H1 (cell line): ENCODE measurements around the gene DGAT2. TPM values are rescaled to one million over a fixed set of nuclear protein-coding genes. Genes with fewer than 3 reads are reported as not detected.

Experiments used
- CTCF ChIA-PET: fragments of 300-600 bp; sonication (Branson Sonifier 250); formaldehyde crosslinking; loops from one replicate; lab custom pipeline; 2021; ENCODE audit not compliant: partially characterized antibody; lab: Charles Lee
- POLR2A ChIA-PET: fragments of 300-600 bp; sonication (Branson Sonifier 250); formaldehyde crosslinking; loops from one replicate; lab custom pipeline; 2021; ENCODE audit warnings: inconsistent platforms; ENCODE audit not compliant: partially characterized antibody; lab: Charles Lee
- DNase-seq, 2 experiments: peaks; one replicate each; pipeline versions ENCODE4 v3.0.0 to v3.0.0-alpha.2; 2010 to 2022; ENCODE audit warnings: low spot score in 2 of 2, low read depth in 1 of 2, mixed read lengths in 1 of 2
- FAIRE-seq: peaks from 2 replicates; lab custom pipeline; 2011; peaks lifted over from hg19 to GRCh38; lab: Jason Lieb, UNC
- H2AFZ ChIP-seq: 2 replicates; pipeline ENCODE4 v1.8.1; 2012; ENCODE audit warnings: low read length, inconsistent platforms
- H2AK5ac ChIP-seq: 2 replicates; pipeline ENCODE4 v1.6.1; 2013; ENCODE audit warnings: low read depth, low read length
- H2BK120ac ChIP-seq: replicated peaks from 2 replicates; pipeline ENCODE3; 2013; ENCODE audit warnings: low read depth, low read length, inconsistent platforms
- H2BK12ac ChIP-seq: 2 replicates; pipeline ENCODE4 v1.6.1; 2013; ENCODE audit warnings: low read depth, low read length
- H2BK15ac ChIP-seq: 2 replicates; pipeline ENCODE4 v1.6.1; 2013; ENCODE audit warnings: low read length
- H2BK20ac ChIP-seq: 2 replicates; pipeline ENCODE4 v1.6.1; 2013; ENCODE audit warnings: low read length
- H2BK5ac ChIP-seq: 2 replicates; pipeline ENCODE4 v1.6.1; 2013; ENCODE audit warnings: low read depth, low read length
- H3K14ac ChIP-seq: 2 replicates; pipeline ENCODE4 v1.6.1; 2013; ENCODE audit warnings: inconsistent platforms; ENCODE audit not compliant: insufficient read length
- H3K18ac ChIP-seq: 2 replicates; pipeline ENCODE4 v1.6.1; 2013; ENCODE audit warnings: low read length; ENCODE audit errors: extremely low read depth
- H3K23ac ChIP-seq: 2 replicates; pipeline ENCODE4 v1.6.1; 2013; ENCODE audit warnings: inconsistent platforms; ENCODE audit not compliant: insufficient read length
- H3K23me2 ChIP-seq: 2 replicates; pipeline ENCODE4 v1.6.1; 2013; ENCODE audit warnings: low read depth, low read length
- H3K27ac ChIP-seq: 2 replicates; pipeline ENCODE4 v1.6.1; 2011; ENCODE audit warnings: low read depth, low read length, inconsistent platforms
- H3K27me3 ChIP-seq, 4 experiments: replicated peaks in 1 of 4; 1 replicate in 1 of 4; 2 replicates in 3 of 4; pipeline versions ENCODE4 v1.6.1 to v1.8.1; 2011 to 2013; ENCODE audit warnings: low read length in 3 of 4, mild to moderate bottlenecking in 3 of 4, inconsistent platforms in 2 of 4, mixed read lengths in 2 of 4, moderate library complexity in 1 of 4; ENCODE audit not compliant: control insufficient read depth in 3 of 4, insufficient read depth in 3 of 4; ENCODE audit errors: extremely low read depth in 1 of 4
- H3K36me3 ChIP-seq, 4 experiments: 2 replicates each; pipeline versions ENCODE4 v1.6.1 to v1.8.1; 2011 to 2013; ENCODE audit warnings: mild to moderate bottlenecking in 4 of 4, low read length in 3 of 4, moderate library complexity in 2 of 4, control low read depth in 1 of 4, inconsistent platforms in 1 of 4; ENCODE audit not compliant: insufficient read depth in 4 of 4, control insufficient read depth in 2 of 4
- H3K4ac ChIP-seq: replicated peaks from 2 replicates; pipeline ENCODE3; 2013; ENCODE audit warnings: low read length, low read depth, mixed read lengths, inconsistent platforms; ENCODE audit not compliant: insufficient read length
- H3K4me1 ChIP-seq, 4 experiments: replicated peaks in 1 of 4; 1 replicate in 1 of 4; 2 replicates in 3 of 4; pipeline versions ENCODE4 v1.6.1 to v1.8.1; 2011 to 2013; ENCODE audit warnings: low read length in 3 of 4, inconsistent platforms in 2 of 4, mixed read lengths in 1 of 4; ENCODE audit not compliant: insufficient read depth in 4 of 4, control insufficient read depth in 3 of 4
- H3K4me2 ChIP-seq, 2 experiments: 2 replicates each; pipeline versions ENCODE4 v1.6.1 to v1.8.1; 2011 to 2013; ENCODE audit warnings: low read depth in 2 of 2, low read length in 2 of 2, control low read depth in 1 of 2, inconsistent platforms in 1 of 2, mild to moderate bottlenecking in 1 of 2; ENCODE audit not compliant: insufficient read depth in 1 of 2
- H3K4me3 ChIP-seq, 4 experiments: fragments of 200-600, 300-600 bp in 1 of 4; sonication (generic), shearing (Covaris generic), sonication (Bioruptor Twin) in 1 of 4; 2 replicates each; pipeline versions ENCODE4 v1.5.1 to v1.8.1; 2011 to 2016; ENCODE audit warnings: low read length in 4 of 4, low read depth in 3 of 4, control low read depth in 2 of 4, inconsistent platforms in 2 of 4, mild to moderate bottlenecking in 2 of 4, mixed read lengths in 1 of 4, moderate library complexity in 1 of 4; ENCODE audit not compliant: insufficient read depth in 2 of 4; ENCODE audit errors: extremely low read depth in 1 of 4
- H3K56ac ChIP-seq: replicated peaks from 2 replicates; pipeline ENCODE3; 2013; ENCODE audit warnings: low read depth, mild to moderate bottlenecking, mixed read lengths, low read length, inconsistent platforms; ENCODE audit not compliant: insufficient read length
- H3K79me1 ChIP-seq: 2 replicates; pipeline ENCODE4 v1.6.1; 2013; ENCODE audit warnings: low read depth, low read length, control low read depth
- H3K79me2 ChIP-seq, 2 experiments: 2 replicates each; pipeline versions ENCODE4 v1.6.1 to v1.8.1; 2012 to 2013; ENCODE audit warnings: low read length in 2 of 2, mild to moderate bottlenecking in 2 of 2, inconsistent platforms in 1 of 2; ENCODE audit not compliant: insufficient read depth in 2 of 2, control insufficient read depth in 1 of 2
- H3K9ac ChIP-seq, 4 experiments: replicated peaks in 1 of 4; 1 replicate in 1 of 4; 2 replicates in 3 of 4; pipeline versions ENCODE4 v1.6.1 to v1.8.1; 2011 to 2013; ENCODE audit warnings: low read depth in 3 of 4, low read length in 3 of 4, control low read depth in 2 of 4, mild to moderate bottlenecking in 2 of 4, moderate library complexity in 2 of 4, inconsistent platforms in 1 of 4; ENCODE audit errors: extremely low read depth in 1 of 4
- H3K9me3 ChIP-seq, 2 experiments: 2 replicates each; pipeline versions ENCODE4 v1.6.1 to v1.8.1; 2012 to 2013; ENCODE audit warnings: mild to moderate bottlenecking in 2 of 2, moderate library complexity in 2 of 2, control low read depth in 1 of 2, inconsistent platforms in 1 of 2, low read depth in 1 of 2, low read length in 1 of 2, mixed read lengths in 1 of 2; ENCODE audit not compliant: insufficient read depth in 2 of 2
- H4K20me1 ChIP-seq, 2 experiments: replicated peaks in 1 of 2; 2 replicates each; pipeline versions ENCODE3 to v1.8.1; 2011 to 2013; ENCODE audit warnings: inconsistent platforms in 2 of 2, low read length in 2 of 2, mild to moderate bottlenecking in 1 of 2; ENCODE audit not compliant: insufficient read depth in 2 of 2, control insufficient read depth in 1 of 2
- H4K5ac ChIP-seq: 2 replicates; pipeline ENCODE4 v1.6.1; 2013; ENCODE audit warnings: low read length, low read depth, mixed read lengths, inconsistent platforms; ENCODE audit not compliant: insufficient read length
- H4K8ac ChIP-seq: 2 replicates; pipeline ENCODE4 v1.8.0; 2013; ENCODE audit warnings: mild to moderate bottlenecking, moderate library complexity, low read length, inconsistent platforms; ENCODE audit not compliant: insufficient read depth; ENCODE audit errors: extremely low read depth
- H4K91ac ChIP-seq: replicated peaks from 2 replicates; pipeline ENCODE3; 2013; ENCODE audit warnings: low read length, mixed read lengths, inconsistent platforms; ENCODE audit not compliant: insufficient read length
- CBX5 ChIP-seq: fragments of 300-800, 300-1000 bp; sonication (generic); IDR thresholded peaks from 2 replicates; pipeline ENCODE4 v1.7.1; 2016; ENCODE audit warnings: antibody characterized with exemption, low read length, low read depth
- CTBP2 ChIP-seq: IDR thresholded peaks from 2 replicates; pipeline ENCODE4 v1.7.0; 2011; ENCODE audit warnings: borderline replicate concordance, mild to moderate bottlenecking, moderate library complexity, mixed read lengths, low read length; ENCODE audit not compliant: insufficient read depth, insufficient read length
- JUND ChIP-seq: IDR thresholded peaks from 2 replicates; pipeline ENCODE4 v1.6.1; 2011; ENCODE audit warnings: mild to moderate bottlenecking, improper control_type of control experiment, low read length
- KDM1A ChIP-seq: fragments of 200-600, 300-600 bp; sonication (generic); IDR thresholded peaks from 2 replicates; pipeline ENCODE4 v1.7.1; 2016; ENCODE audit warnings: mild to moderate bottlenecking, low read length, borderline replicate concordance
- KDM4A ChIP-seq: IDR thresholded peaks from one replicate; pipeline ENCODE4 v1.7.1; 2012; ENCODE audit warnings: low read depth, mild to moderate bottlenecking, moderate library complexity, low read length, inconsistent platforms; ENCODE audit not compliant: severe bottlenecking
- KDM5A ChIP-seq: fragments of 200-600 bp; IDR thresholded peaks from 2 replicates; pipeline ENCODE4 v1.7.1; 2012; ENCODE audit warnings: mild to moderate bottlenecking, low read length, inconsistent platforms, mixed read lengths
- POLR2AphosphoS5 ChIP-seq: IDR thresholded peaks from 2 replicates; pipeline ENCODE4 v1.6.1; 2011; ENCODE audit warnings: low read depth, low read length
- RNF2 ChIP-seq: fragments of 200-900, 300-1000 bp; sonication (generic); IDR thresholded peaks from 2 replicates; pipeline ENCODE4 v1.7.1; 2016; ENCODE audit warnings: borderline replicate concordance, low read depth, mild to moderate bottlenecking, antibody characterized with exemption, low read length; ENCODE audit not compliant: poor library complexity, severe bottlenecking; ENCODE audit errors: missing control alignments
- RXRA ChIP-seq: IDR thresholded peaks from 2 replicates; pipeline ENCODE4 v1.6.1; 2011; ENCODE audit warnings: low read depth, mild to moderate bottlenecking, low read length, moderate library complexity; ENCODE audit not compliant: insufficient read depth
- SAP30 ChIP-seq: fragments of 300-600 bp; sonication (generic); IDR thresholded peaks from 2 replicates; pipeline ENCODE4 v1.7.1; 2012; ENCODE audit warnings: low read length, moderate library complexity, mild to moderate bottlenecking, inconsistent platforms; ENCODE audit not compliant: insufficient read depth, insufficient replicate concordance
- SIRT6 ChIP-seq: IDR thresholded peaks from one replicate; pipeline ENCODE4 v1.7.1; 2012; ENCODE audit warnings: low read length, inconsistent platforms
- SP1 ChIP-seq: IDR thresholded peaks from 2 replicates; pipeline ENCODE4 v1.6.1; 2011; ENCODE audit warnings: low read depth, low read length
- ZNF274 ChIP-seq: IDR thresholded peaks from 2 replicates; pipeline ENCODE4 v1.7.0; 2012; ENCODE audit warnings: low read length, borderline replicate concordance; ENCODE audit errors: extremely low read depth
- WGBS, 2 experiments: shearing (Covaris generic) in 1 of 2; methylation state at CpG; one replicate each; pipeline versions ENCODE4 v1.1.6 to v1.1.7; 2013 to 2015; ENCODE audit warnings: low lambda C conversion rate in 2 of 2, mixed read lengths in 2 of 2, inconsistent platforms in 1 of 2, low coverage in 1 of 2, missing lambda C conversion rate in 1 of 2; ENCODE audit not compliant: insufficient replicate concordance in 2 of 2, insufficient coverage in 1 of 2, insufficient read length in 1 of 2; ENCODE audit errors: extremely low coverage in 1 of 2, missing lambda C conversion rate in 1 of 2; 5-methylcytosine and 5-hydroxymethylcytosine counted together
- polyA plus RNA-seq, 7 experiments: library from polyadenylated mRNA; depleted of rRNA in 3 of 7; stranded (reverse) in 5 of 7; unstranded in 2 of 7; fragments of >200 nt in 5 of 7; fragments of 200-250 nt in 2 of 7; gene quantifications; 1 replicate in 5 of 7; 2 replicates in 1 of 7; 4 replicates in 1 of 7; pipeline versions ENCODE4 v1.2.1 to v1.2.3, GENCODE V29; 2011 to 2013; ENCODE audit warnings: missing spikeins in 2 of 7, mixed read lengths in 2 of 7
- total RNA-seq: library from RNA; stranded (reverse); fragmentation: NEBNext Ultra II Directional; extraction: Animal tissue kit (Norgen Biotek cat#: 25700); gene quantifications from 2 replicates; pipeline ENCODE4 v1.2.1, GENCODE V29; 2021

DGAT2 gene
- total and polyA plus RNA-seq, 2 of the 8 experiments (the other 6 are each of a cell fraction or from before 2014, with no cell fraction given): 3.2 to 5.9 TPM

GRCh38 chr11:75734491-75735180 is 33.9 kb upstream of the DGAT2 start:
- POLR2A ChIA-PET: interaction anchor here (1.2 kb wide), 1 partner anchor 34 kb away, joined by 3 read pairs; the partner anchor contains the start of gene DGAT2
- Histone ChIP-seq H3K23ac (no peak overlapping the region), H3K4me3 (no peak overlapping the region), H2AK5ac (no peak overlapping the region), H3K14ac (no peak overlapping the region), H3K9me3 (no peaks in the 10 kb centered on the region), H4K8ac (no peak overlapping the region), H3K4me1 (no peaks in the 10 kb centered on the region), H4K91ac (no peak overlapping the region), H3K79me1 (no peaks in the 10 kb centered on the region), H4K5ac (no peak overlapping the region), H2BK5ac (no peak overlapping the region), H2BK20ac (no peak overlapping the region), H3K79me2 (no peaks in the 10 kb centered on the region), H3K4me2 (no peak overlapping the region), H3K27me3 (no peaks in the 10 kb centered on the region; a peak in 1 of 7 replicates), H3K9ac (no peak overlapping the region), H3K23me2 (no peaks in the 10 kb centered on the region), H2BK120ac (no peak overlapping the region), H4K20me1 (no peaks in the 10 kb centered on the region), H3K4ac (no peak overlapping the region), H2AFZ (no peak overlapping the region), H3K56ac (no peak overlapping the region), H3K36me3 (no peaks in the 10 kb centered on the region), H2BK12ac (no peak overlapping the region), H3K18ac (no peak overlapping the region), H3K27ac (no peak overlapping the region), H2BK15ac (no peak overlapping the region)
- FAIRE-seq (no peak), DNase-seq (no peak)
- CTCF ChIA-PET: interaction anchor here (1.0 to 2.6 kb wide), 4 partner anchors 10 to 137 kb away, joined by 3 to 11 read pairs (median 4); no protein-coding TSS in a partner anchor
- 83% methylated on average over 5 of the region's 5 CpGs; no CpG with 5 or more reads in 1 of the 2 experiments for WGBS, 2 experiments
- TF ChIP-seq ZNF274 (no peak), JUND (no peak), CTBP2 (no peak), CBX5 (no peak), SIRT6 (no peak), KDM4A (no peak), SAP30 (no peak), SP1 (no peak), KDM5A (no peak), RNF2 (no peak), POLR2AphosphoS5 (no peak), KDM1A (no peak), RXRA (no peak)
